Testis (tissue), 2 donors: Measurements from ENCODE around the gene PTPRN2.

Experiments
- CTCF ChIP-seq, 3 experiments: fragments of 450-650 bp in 2 of 3; fragments of 200-600 bp in 1 of 3; sonication (generic) in 1 of 3; IDR thresholded peaks; one replicate each; pipeline ENCODE4 v1.5.1; 2016 to 2019; ENCODE audit warnings: antibody characterized with exemption in 3 of 3, mild to moderate bottlenecking in 2 of 3, moderate library complexity in 1 of 3
- POLR2A ChIP-seq: fragments of 450-650 bp; IDR thresholded peaks from one replicate; pipeline ENCODE4 v1.6.1; 2017; ENCODE audit warnings: antibody characterized with exemption, mild to moderate bottlenecking, moderate library complexity

DNA sequence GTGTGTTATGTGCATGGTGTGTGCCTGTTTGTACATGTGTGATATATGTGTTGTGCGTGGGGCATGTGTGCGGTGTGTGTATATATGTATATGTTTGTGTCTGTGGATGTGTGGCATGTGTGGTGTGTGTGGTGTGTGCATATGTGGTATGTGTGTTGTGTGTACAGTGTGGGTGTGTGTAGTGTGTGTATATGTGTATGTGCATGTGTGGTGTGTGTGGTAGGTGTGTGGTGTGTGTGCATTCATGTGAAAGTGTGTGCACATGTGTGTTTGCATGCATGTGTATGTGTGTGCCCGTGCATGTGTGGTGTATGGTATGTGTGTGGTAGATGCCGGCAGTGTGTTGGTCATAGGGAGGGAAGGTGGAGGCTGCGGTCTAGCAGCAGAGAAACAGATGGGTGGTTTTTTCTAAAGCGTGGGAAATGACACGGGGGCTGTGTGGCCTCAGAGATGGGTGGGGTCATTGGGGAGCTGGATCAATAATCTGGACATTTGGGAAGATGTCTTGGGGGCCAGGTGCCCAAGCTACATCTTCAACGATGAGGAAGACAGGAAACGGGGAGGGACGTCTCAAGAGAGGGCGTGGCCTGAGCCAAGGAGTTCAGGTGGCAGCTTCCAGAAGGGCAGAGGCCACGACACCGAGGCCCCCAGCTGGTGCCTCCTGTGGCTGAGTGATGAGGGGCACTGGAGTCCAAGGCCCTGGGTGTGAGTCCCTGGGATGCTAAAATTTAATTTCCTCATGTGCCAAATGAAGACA is 769.5 kb downstream of the PTPRN2 start:
- TF ChIP-seq CTCF (IDR thresholded peaks at IDR 0.05): no peak
- no peak for TF ChIP-seq POLR2A
